ENCODE results near the gene LZTR1.
"Not testable (repeated sequence)": the region's sequence is repeated elsewhere in the genome, so short reads cannot be mapped to it uniquely, and the experiment has no call there.

LZTR1 gene

GRCh38 chr22:20965888-20966855, 15.9 kb upstream of the LZTR1 start:
- DNase-seq (ENCODE audit: low read depth), result no peak

GRCh38 chr22:20966883-20967696, 15.0 kb upstream of the LZTR1 start, which contains the start of gene AIFM3:
TSS of gene AIFM3 (plus strand) at chr22:20967255. CDS start at chr22:20967945, 690 bp downstream.
- DNase-seq (ENCODE audit: low read depth), result no peak

- no peak for DNase-seq (ENCODE audit: low read depth)
Observed at GRCh38 chr22:20967697-20968211, 14.3 kb upstream of the LZTR1 start.

GRCh38 chr22:20968281-20968977, 13.7 kb upstream of the LZTR1 start:
- DNase-seq (ENCODE audit: low read depth), result no peak

GRCh38 chr22:20970939-20971657, 11.0 kb upstream of the LZTR1 start:
- no peak for DNase-seq (ENCODE audit: low read depth)

GRCh38 chr22:20972014-20972694, 9.9 kb upstream of the LZTR1 start:
- not testable (repeated sequence) for DNase-seq (ENCODE audit: low read depth)

- no peak for DNase-seq (ENCODE audit: low read depth)
Observed at GRCh38 chr22:20972933-20973577, 9.0 kb upstream of the LZTR1 start.

- no peak for DNase-seq (ENCODE audit: low read depth)
Observed at GRCh38 chr22:20973634-20974286, 8.3 kb upstream of the LZTR1 start.

GRCh38 chr22:20974336-20974955, 7.7 kb upstream of the LZTR1 start:
- DNase-seq (ENCODE audit: low read depth), result no peak

GRCh38 chr22:20975541-20976290, 6.4 kb upstream of the LZTR1 start:
- DNase-seq (ENCODE audit: low read depth), result no peak

- DNase-seq (ENCODE audit: low read depth), result no peak
Observed at GRCh38 chr22:20976291-20976877, 5.7 kb upstream of the LZTR1 start.

GRCh38 chr22:20977019-20977418, 5.1 kb upstream of the LZTR1 start:
- DNase-seq (ENCODE audit: low read depth), result no peak

- no peak for DNase-seq (ENCODE audit: low read depth)
Observed at GRCh38 chr22:20977516-20978170, 4.5 kb upstream of the LZTR1 start.

- no peak for DNase-seq (ENCODE audit: low read depth)
Observed at GRCh38 chr22:20978419-20978818, 3.7 kb upstream of the LZTR1 start.

- DNase-seq (ENCODE audit: low read depth), result peak; percentile 41
Observed at GRCh38 chr22:20979243-20979809, 2.8 kb upstream of the LZTR1 start.

GRCh38 chr22:20979940-20980453, 2.1 kb upstream of the LZTR1 start:
- DNase-seq (ENCODE audit: low read depth), result no peak

GRCh38 chr22:20980523-20980922, 1.6 kb upstream of the LZTR1 start:
- DNase-seq (ENCODE audit: low read depth), result no peak
